ENCODE results near the gene CCDC142. TPM values are rescaled to one million over a fixed set of nuclear protein-coding genes. Genes with fewer than 3 reads are reported as not detected.

CCDC142 gene
- total RNA-seq, 2 experiments from 2014 or later: 36.8 to 37.1 TPM

Other genes starting within 250 kb of the CCDC142 start
- gene SLC4A5, start 139.6 kb downstream of the CCDC142 start, total RNA-seq: 1 to 10 TPM; 3.6 to 6.6 TPM
- gene DCTN1, start 102.7 kb downstream of the CCDC142 start, total RNA-seq: 100 to 1,000 TPM; 111 to 113 TPM
- gene C2orf81, start 61.4 kb downstream of the CCDC142 start, total RNA-seq: 1 to 10 TPM; 3.7 to 5.8 TPM
- gene WDR54, start 61.3 kb downstream of the CCDC142 start, total RNA-seq: 10 to 100 TPM; 88.9 to 94.4 TPM
- 1 to 10 TPM in 1 of 2 experiments, under 1 TPM in 1; 0.80 to 1.8 TPM for gene RTKN, start 41.1 kb downstream of the CCDC142 start, total RNA-seq
- gene INO80B, start 27.9 kb downstream of the CCDC142 start, total RNA-seq: 10 to 100 TPM; 46.8 to 51.4 TPM
- gene WBP1, start 24.6 kb downstream of the CCDC142 start, total RNA-seq: 10 to 100 TPM; 66.8 to 69.6 TPM
- 10 to 100 TPM; 66.1 to 68.7 TPM for gene MOGS, start 17.6 kb downstream of the CCDC142 start, total RNA-seq
- gene MRPL53, start 10.3 kb downstream of the CCDC142 start, total RNA-seq: 10 to 100 TPM; 91.6 to 92.1 TPM
- gene TTC31, start 83 bp upstream of the CCDC142 start, total RNA-seq: 10 to 100 TPM; 44.1 to 46.2 TPM
- 1 to 10 TPM; 1.2 to 1.3 TPM for gene LBX2, start 16.6 kb upstream of the CCDC142 start, total RNA-seq
- gene PCGF1, start 24.7 kb upstream of the CCDC142 start, total RNA-seq: 10 to 100 TPM; 35.9 to 40.1 TPM
- gene TLX2, start 31.5 kb upstream of the CCDC142 start, total RNA-seq: under 1 TPM; 0.69 to 0.88 TPM
- under 1 TPM; 0.20 to 0.39 TPM for gene DQX1, start 43.2 kb upstream of the CCDC142 start, total RNA-seq
- 100 to 1,000 TPM; 126 to 127 TPM for gene AUP1, start 46.7 kb upstream of the CCDC142 start, total RNA-seq
- 10 to 100 TPM; 46.6 to 47.4 TPM for gene HTRA2, start 46.9 kb upstream of the CCDC142 start, total RNA-seq
- gene LOXL3, start 70.9 kb upstream of the CCDC142 start, total RNA-seq: under 1 TPM; 0.42 to 0.62 TPM
- 10 to 100 TPM; 37.7 to 38.3 TPM for gene DOK1, start 71.7 kb upstream of the CCDC142 start, total RNA-seq
- not detected for gene M1AP, start 165.3 kb upstream of the CCDC142 start, total RNA-seq
- gene SEMA4F, start 171.2 kb upstream of the CCDC142 start, total RNA-seq: 10 to 100 TPM in 1 of 2 experiments, 1 to 10 TPM in 1; 9.6 to 11.1 TPM

All from activated naive CD8-positive, alpha-beta T cell treated with anti-CD3 and anti-CD28 coated beads, Interleukin-2, amount 10 ng/mL, durations not matched to agents 7 days and 5 days (primary cell).